ENCODE results near the gene CEBPE.

The CEBPE gene

GRCh38 chr14:23142826-23143225 lies 23.8 kb upstream of the CEBPE start:
- DNase-seq, result no peak

GRCh38 chr14:23141706-23142444 lies 22.8 kb upstream of the CEBPE start:
- no peak for DNase-seq

GRCh38 chr14:23140371-23140770 lies 21.3 kb upstream of the CEBPE start:
- no peak for DNase-seq

- no peak for DNase-seq
These were observed 20.8 kb upstream of the CEBPE start for GRCh38 chr14:23139874-23140273.

GRCh38 chr14:23137813-23138535 lies 18.9 kb upstream of the CEBPE start:
- DNase-seq, result no peak

DNA sequence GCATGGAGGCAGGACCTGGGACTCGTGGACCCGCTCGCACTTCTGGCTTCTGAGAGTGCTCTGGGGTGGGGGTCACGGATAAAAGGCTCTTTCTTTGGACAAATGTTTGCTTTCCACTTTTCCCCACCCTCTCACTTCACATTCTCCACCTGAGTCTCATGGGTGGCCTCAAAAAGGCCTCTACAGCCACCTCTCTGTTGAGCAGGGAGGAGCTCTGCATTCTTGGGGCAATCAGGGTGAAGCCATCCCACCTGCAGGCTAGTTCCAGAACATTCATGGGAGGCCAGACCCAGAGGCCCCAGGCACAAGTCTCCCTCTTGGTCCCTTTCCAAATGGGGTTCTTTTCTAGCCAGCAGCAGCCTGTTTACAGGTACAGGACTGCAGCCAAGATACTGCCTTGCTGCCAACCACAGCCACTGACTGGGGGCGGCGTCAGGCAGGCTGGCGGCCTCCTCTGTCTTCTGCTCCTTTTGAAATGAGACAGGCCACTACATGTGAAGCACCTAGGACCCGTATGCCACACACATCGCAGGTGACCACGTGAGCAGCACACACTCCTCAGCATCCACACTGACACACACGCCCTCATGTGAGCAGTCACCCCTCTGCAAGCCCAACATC lies 18.2 kb upstream of the CEBPE start:
- DNase-seq, result no peak

DNA sequence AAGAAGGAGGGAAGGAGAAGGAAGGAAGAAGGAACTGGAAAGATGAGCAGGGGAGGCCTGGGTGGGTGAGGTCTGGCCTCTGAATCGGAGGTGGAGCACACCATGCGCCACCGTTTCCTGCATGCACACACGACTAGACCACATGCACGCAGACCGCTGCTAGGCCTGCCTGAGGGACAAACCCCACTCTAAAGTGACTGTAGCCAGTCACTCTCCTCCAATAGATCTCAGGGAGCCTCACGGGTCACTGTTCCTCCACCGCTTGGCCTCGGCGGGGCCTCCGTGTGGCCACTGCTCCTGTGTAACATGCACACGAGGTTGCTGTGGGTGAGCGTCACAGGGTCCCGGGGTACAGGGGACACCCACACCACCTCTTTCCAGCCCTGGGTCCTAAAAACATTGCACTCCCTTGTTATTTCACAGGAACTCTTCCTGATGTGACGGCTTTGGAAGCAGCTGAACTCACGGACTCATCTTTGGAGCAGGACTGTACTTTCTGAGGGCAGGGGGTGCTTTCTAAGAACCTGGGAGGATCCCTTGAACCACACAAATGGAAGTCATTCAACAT lies 17.6 kb upstream of the CEBPE start:
- no peak for DNase-seq

- DNase-seq, result no peak
These were observed 13.9 kb upstream of the CEBPE start for GRCh38 chr14:23132970-23133369.

- DNase-seq, result no peak
These were observed 12.4 kb upstream of the CEBPE start for GRCh38 chr14:23131482-23131881.

GRCh38 chr14:23130871-23131270 lies 11.8 kb upstream of the CEBPE start:
- no peak for DNase-seq

GRCh38 chr14:23129759-23130316 lies 10.8 kb upstream of the CEBPE start:
- no peak for DNase-seq

DNA sequence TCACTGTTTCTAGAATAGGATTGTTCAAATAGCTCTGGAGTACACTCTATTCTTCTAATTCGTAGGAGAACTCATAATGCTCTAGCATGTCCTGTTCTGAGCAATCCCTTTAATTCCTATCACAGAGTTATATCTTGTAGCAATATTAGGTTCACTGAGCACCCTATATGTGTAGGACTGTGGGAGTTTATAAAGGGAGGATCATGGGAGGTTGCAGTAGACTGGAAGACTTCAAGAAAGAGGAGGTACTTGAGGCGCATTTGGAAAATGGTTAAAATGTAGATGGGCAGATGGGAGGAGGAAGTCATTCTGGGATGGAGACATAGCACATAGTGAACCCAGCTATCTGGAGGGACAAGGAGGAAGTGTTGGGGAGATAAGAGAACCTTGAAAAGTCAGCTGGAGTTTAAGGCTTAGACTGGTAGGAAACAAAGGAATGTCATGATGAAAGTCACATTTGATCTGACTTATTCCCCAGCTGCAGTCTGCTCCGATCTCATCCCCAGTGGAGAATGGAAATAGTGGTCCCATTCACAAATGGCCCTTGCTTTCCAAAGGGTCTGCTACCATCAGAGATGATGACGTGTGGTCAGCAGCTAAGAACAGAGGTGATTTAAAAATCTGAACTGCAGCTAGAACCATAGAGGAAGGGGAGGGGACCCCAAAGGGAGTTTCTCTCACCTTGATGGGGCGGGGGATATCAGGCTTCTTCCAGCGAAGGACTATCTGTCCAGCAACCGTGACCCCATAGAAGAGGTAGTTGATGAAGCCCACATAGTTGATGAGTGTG lies 10.1 kb upstream of the CEBPE start:
- DNase-seq, result no peak

DNA sequence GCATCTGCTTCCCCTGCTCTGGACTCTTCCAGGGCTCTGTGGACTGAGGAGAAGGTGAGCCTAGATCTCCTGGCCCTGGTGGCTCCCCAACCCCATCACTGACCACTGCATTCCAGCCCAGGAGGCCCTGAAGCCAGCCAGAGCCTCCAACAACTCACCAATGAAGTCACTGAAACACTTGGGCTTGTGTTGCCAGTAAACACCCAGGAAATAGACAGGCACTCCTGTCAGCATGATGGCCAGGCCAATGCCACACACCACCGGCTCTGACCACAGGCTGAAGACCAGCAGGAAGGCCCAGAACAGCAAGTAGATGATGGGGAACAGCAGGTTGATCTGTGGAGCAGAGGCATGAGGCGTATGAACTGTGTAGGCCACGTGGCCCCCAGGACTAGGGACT lies 8.8 kb upstream of the CEBPE start:
- no peak for DNase-seq

DNA sequence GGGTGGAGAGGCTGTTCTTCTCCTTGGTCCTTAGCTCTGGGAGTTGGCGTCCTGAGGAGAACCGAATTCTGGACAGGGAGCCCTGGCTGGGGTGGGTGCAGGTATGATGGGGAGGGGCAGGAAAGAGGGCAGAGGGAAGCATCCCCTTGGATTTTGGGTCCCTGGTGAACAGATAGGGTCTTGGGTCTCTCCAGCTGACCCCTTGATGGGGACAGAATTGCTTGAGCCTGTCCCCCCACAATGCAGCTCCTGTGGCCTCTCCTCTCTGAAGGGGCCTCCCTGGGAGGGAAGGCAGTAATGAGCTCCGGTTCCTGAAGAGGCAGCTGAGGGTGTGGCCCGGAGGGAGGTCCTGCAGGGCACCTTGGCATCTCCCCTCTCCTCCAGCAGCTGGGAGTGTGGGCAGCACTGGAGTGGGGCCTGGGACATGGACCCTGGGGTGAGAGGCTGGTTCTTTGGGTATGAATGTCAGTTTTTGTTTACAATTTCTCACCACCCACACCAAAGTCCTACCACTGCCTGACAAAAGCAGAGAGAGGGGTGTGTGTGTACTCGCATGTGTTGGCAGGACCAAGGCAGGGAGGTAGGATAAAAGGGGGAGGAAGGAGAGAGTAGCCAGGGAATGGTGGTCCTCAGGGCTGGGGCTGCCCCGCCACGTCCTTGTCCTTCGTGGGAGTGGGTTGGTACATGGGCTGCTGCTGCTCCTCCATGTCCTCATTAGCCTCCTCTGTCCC lies 7.7 kb upstream of the CEBPE start:
- no peak for DNase-seq

DNA sequence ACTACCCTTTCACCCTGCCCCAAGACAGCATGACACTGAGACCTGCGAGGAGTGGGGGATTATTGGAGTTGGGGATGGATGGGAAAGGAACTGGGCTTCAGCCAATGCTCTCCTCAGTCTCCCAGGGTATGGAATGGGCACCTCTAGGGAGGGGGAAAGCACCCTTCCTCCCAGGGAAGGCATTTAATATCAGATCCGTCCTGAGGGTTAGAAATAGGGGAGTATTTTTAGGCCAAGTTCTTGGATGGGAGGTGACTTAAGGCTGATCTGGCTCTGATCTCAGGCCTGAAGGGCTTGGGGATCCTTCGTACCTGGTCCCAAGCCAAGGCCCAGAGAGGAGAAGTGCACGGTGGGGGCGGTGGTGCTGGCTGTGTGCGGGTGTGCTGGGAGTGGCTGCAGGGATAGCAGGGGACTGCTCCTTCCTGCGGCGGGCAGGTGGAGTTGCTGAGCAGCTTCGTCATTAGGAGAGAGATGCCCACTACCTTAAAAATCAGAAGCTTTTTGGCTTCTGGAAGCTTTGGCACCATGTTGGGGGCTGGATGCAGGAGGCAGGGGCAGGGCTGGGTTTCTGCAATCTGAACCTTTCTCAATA lies 7.0 kb upstream of the CEBPE start:
- DNase-seq, result no peak

DNA sequence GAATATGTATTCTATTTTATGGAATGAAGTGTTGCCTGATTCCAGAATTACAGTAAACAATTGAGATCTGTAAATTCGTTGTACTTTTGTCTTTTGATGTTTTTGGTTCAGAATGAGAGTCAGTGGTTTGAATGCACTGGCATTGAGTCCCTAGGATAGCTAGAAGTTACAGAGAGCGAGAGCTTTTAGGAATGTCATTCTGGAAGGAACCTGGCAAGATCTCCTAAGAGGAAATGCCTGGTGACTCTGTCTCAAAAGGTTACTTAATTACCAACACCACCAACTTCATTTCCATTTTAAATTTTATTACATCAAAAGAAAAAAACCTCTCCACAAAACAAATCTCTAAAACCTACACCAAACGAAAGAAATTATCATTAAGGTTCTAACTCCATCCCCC lies 6.0 kb upstream of the CEBPE start:
- no peak for DNase-seq

DNA sequence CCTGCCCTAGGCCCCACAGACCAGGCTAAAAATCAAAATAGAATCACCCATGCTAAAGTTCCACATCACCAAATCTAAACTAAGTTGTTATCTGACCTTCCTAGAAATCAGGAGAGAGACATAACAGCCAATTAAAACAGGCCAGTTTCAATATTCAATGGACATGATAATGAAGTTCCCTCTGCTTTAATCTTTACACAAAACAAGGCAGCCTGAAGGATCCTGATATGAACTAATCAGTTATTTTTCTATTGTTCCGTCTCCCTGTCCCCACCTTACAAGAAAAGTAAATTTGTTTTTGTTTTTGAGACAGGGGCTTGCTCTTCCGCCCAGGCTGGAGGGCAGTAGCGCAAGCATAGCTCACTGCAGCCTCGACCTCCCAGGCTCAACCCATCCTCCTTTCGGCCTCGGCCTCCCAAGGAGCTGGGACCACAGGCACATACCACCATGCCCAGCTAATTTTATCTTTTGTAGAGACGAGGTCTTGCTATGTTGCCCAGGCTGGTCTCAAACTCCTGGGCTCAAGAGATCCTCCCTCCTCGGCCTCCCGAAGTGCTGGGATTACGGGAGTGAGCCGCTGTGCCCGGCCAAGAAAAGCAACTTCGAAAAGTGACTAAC lies 5.4 kb upstream of the CEBPE start:
- DNase-seq, result no peak

GRCh38 chr14:23123419-23123818 lies 4.4 kb upstream of the CEBPE start:
- DNase-seq, result no peak

GRCh38 chr14:23122086-23122485 lies 3.0 kb upstream of the CEBPE start:
- no peak for DNase-seq

DNA sequence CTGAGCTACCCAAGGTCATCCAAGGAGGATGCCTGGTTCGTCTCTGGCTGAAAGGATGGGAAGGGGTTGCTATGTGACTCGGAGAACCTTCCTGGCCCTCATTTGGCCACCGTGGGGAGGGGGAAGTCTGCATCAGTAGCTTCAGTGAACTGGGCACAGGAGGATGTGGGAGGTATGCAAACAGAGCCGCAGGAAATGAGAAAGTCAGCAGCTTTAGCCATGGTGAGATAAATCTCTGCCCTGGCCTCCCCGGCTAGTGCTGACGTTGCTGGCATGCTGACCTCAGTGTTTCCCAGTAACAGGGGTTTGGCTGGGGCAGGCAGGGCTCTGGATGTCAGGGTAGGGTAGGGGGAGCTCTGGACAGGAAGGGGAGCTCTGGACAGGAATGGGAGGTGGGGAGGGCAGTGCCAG lies 2.3 kb upstream of the CEBPE start:
- no peak for DNase-seq
